Measurements from ENCODE around the gene ANKRD27. TPM values are rescaled to one million over a fixed set of nuclear protein-coding genes. Genes with fewer than 3 reads are reported as not detected.
"Not testable (repeated sequence)": the region's sequence is repeated elsewhere in the genome, so short reads cannot be mapped to it uniquely, and the experiment has no call there.

The ANKRD27 gene
- total RNA-seq, 1 experiment from 2014 or later = 48.1 TPM

DNA sequence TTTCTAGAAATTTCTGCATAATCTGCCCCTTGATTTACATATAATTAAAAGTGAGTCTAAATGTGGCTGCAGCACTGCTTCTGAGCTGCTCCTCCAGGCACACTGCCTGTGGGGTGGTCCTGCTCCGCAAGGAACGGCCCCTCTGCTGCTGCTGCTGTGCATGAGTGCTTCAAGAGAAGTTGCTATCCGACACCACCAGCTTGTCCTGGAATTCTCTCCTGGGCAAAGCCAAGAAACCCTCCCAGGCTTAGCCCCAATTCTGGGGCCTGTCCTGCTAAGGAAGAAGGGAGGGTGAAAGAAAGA lies 101.5 kb downstream of the ANKRD27 start:
- H3K27ac ChIP-seq (ENCODE audit: low read depth, low read length) = no peak overlapping the region
- BruUV-seq (replicated peaks) = no TSS peak
- no peak for DNase-seq (ENCODE audit: low read depth, low spot score)
- H3K9me2 ChIP-seq (ENCODE audit: insufficient read depth) = no peaks in the 10 kb centered on the region
- H3K9ac ChIP-seq (ENCODE audit: low read length) = no peak overlapping the region
- ChIA-PET POLR2A (interaction anchor here (0.7 kb wide), 1 partner anchor 92 kb away, joined by 3 read pairs; no protein-coding TSS in a partner anchor), CTCF (no interaction called here), RAD21 (ENCODE audit: low non-redundant PET in 1 of 2, low total read pairs in 2 of 2, uncharacterized antibody in 2 of 2, unreplicated experiment in 2 of 2) (no interaction called here)
- H2AFZ ChIP-seq (ENCODE audit: low read depth, low read length, poor library complexity, severe bottlenecking) = no peak overlapping the region
- TF ChIP-seq ZFX (IDR thresholded peaks at IDR 0.05) = no peak
- TF ChIP-seq FOSL1 (IDR thresholded peaks at IDR 0.05; ENCODE audit: low read depth) = no peak
- no peak for TF ChIP-seq CBX3 (IDR thresholded peaks at IDR 0.05; ENCODE audit: low read depth)
- no peak for TF ChIP-seq EZH2 (IDR thresholded peaks at IDR 0.05)
- TF ChIP-seq JUND (IDR thresholded peaks at IDR 0.05) = no peak
- TF ChIP-seq YY1 (IDR thresholded peaks at IDR 0.05; ENCODE audit: extremely low read depth, insufficient replicate concordance, low read depth, low read length) = no peak
- no peak for TF ChIP-seq ATF3 (IDR thresholded peaks at IDR 0.05)
- TF ChIP-seq ZNF274 (IDR thresholded peaks at IDR 0.05; ENCODE audit: low read depth, low read length) = no peak
- no peak for TF ChIP-seq ELF1 (IDR thresholded peaks at IDR 0.05; ENCODE audit: borderline replicate concordance, low read depth)
- TF ChIP-seq TCF7L2 (IDR thresholded peaks at IDR 0.05; ENCODE audit: borderline replicate concordance, extremely low read depth, insufficient read depth, insufficient read length) = no peak
- no peak for TF ChIP-seq CEBPB (IDR thresholded peaks at IDR 0.05; ENCODE audit: low read depth)
- no peak for TF ChIP-seq ZBTB33 (IDR thresholded peaks at IDR 0.05; ENCODE audit: extremely low read depth, insufficient replicate concordance, low read length)
- intact Hi-C loops (cut with micrococcal nuclease) = no loop called here
- no peaks in the 10 kb centered on the region for H3K4me1 ChIP-seq (ENCODE audit: control insufficient read depth in 1 of 2, insufficient read depth in 2 of 2, low read length in 2 of 2)
- H3K9me3 ChIP-seq (ENCODE audit: control insufficient read depth in 1 of 2, insufficient read depth in 1 of 2, low read depth in 1 of 2, low read length in 2 of 2) = no peaks in the 10 kb centered on the region
- no peaks in the 10 kb centered on the region for H3K27me3 ChIP-seq (ENCODE audit: insufficient read depth, low read length)
- no peaks in the 10 kb centered on the region for H3K79me2 ChIP-seq (ENCODE audit: insufficient read depth, low read length)
- H3K4me3 ChIP-seq (replicated peaks in 1 of 2; ENCODE audit: low read depth in 1 of 2, low read length in 2 of 2) = no peak overlapping the region
- ATAC-seq = no peak
- no peaks in the 10 kb centered on the region for H4K20me1 ChIP-seq (ENCODE audit: insufficient read depth)
- no peaks in the 10 kb centered on the region for H3K36me3 ChIP-seq (ENCODE audit: control insufficient read depth in 1 of 2, insufficient read depth in 2 of 2, low read length in 2 of 2)
- H3K4me2 ChIP-seq (ENCODE audit: low read length) = no peak overlapping the region

DNA sequence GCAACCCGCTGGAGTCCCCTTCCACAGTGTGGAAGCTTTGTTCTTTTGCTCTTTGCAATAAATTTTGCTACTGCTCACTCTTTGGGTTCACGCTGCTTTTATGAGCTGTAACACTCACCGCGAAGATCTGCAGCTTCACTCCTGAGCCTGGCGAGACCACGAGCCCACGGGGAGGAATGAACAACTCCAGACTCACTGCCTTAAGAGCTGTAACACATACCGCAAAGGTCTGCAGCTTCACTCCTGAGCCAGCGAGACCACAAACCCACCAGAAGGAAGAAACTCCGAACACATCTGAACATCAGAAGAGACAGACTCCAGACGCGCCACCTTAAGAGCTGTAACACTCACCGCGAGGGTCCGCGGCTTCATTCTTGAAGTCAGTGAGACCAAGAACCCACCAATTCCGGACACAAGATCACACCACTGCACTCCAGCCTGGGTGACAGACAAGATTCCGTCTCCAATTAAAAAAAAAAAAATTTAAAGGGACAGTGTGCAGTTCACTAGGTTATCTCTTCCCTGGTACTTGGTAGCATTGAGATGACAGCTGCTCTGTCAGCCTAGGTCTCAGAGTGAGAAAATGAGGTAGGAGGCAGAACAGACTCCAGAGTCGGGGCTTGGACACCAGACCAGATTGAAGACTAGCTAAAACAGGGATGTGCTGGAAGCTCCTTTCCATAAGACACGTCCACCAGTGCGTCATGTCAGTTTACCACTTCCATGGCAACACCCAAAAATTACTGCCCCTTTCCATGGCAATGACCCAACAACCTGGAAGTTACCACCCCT lies 102.1 kb downstream of the ANKRD27 start:
- H4K20me1 ChIP-seq (ENCODE audit: insufficient read depth); H3K9me2 ChIP-seq (ENCODE audit: insufficient read depth); H2AFZ ChIP-seq (ENCODE audit: low read depth, low read length, poor library complexity, severe bottlenecking); H3K4me3 ChIP-seq (replicated peaks in 1 of 2; ENCODE audit: low read depth in 1 of 2, low read length in 2 of 2); H3K4me2 ChIP-seq (ENCODE audit: low read length); intact Hi-C loops (cut with micrococcal nuclease); RAD21 ChIA-PET (ENCODE audit: low non-redundant PET in 1 of 2, low total read pairs in 2 of 2, uncharacterized antibody in 2 of 2, unreplicated experiment in 2 of 2); ATAC-seq; H3K27ac ChIP-seq (ENCODE audit: low read depth, low read length); H3K9me3 ChIP-seq (ENCODE audit: control insufficient read depth in 1 of 2, insufficient read depth in 1 of 2, low read depth in 1 of 2, low read length in 2 of 2); H3K4me1 ChIP-seq (ENCODE audit: control insufficient read depth in 1 of 2, insufficient read depth in 2 of 2, low read length in 2 of 2); DNase-seq (ENCODE audit: low read depth, low spot score); BruUV-seq (replicated peaks); H3K9ac ChIP-seq (ENCODE audit: low read length); H3K79me2 ChIP-seq (ENCODE audit: insufficient read depth, low read length); H3K27me3 ChIP-seq (ENCODE audit: insufficient read depth, low read length); H3K36me3 ChIP-seq (ENCODE audit: control insufficient read depth in 1 of 2, insufficient read depth in 2 of 2, low read length in 2 of 2); CTCF ChIA-PET: not testable (repeated sequence)
- POLR2A ChIA-PET = interaction anchor here (0.7 kb wide), 1 partner anchor 92 kb away, joined by 3 read pairs; no protein-coding TSS in a partner anchor

DNA sequence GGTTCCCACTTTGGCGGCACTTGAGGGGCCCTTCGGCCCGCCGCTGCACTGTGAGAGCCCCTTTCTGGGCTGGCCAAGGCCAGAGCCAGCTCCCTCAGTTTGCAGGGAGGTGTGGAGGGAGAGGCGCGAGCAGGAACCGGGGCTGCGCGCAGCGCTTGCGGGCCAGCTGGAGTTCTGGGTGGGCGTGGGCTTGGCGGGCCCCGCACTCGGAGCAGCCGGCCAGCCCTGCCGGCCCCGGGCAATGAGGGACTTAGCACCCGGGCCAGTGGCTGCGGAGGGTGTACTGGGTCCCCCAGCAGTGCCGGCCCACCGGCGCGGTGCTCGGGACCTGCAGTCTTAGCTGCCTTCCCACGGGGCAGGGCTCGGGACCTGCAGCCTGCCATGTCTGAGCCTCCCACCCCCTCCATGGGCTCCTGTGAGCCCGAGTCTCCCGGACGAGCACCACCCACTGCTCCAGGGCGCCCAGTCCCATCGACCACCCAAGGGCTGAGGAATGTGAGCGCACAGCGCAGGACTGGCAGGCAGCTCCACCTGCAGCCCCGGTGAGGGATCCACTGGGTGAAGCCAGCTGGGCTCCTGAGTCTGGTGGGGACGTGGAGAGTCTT lies 103.4 kb downstream of the ANKRD27 start:
- H3K9me2 ChIP-seq (ENCODE audit: insufficient read depth); H3K4me3 ChIP-seq (replicated peaks in 1 of 2; ENCODE audit: low read depth in 1 of 2, low read length in 2 of 2); H3K4me1 ChIP-seq (ENCODE audit: control insufficient read depth in 1 of 2, insufficient read depth in 2 of 2, low read length in 2 of 2); H4K20me1 ChIP-seq (ENCODE audit: insufficient read depth); BruUV-seq (replicated peaks); H3K9me3 ChIP-seq (ENCODE audit: control insufficient read depth in 1 of 2, insufficient read depth in 1 of 2, low read depth in 1 of 2, low read length in 2 of 2); H3K36me3 ChIP-seq (ENCODE audit: control insufficient read depth in 1 of 2, insufficient read depth in 2 of 2, low read length in 2 of 2); H3K9ac ChIP-seq (ENCODE audit: low read length); H3K27me3 ChIP-seq (ENCODE audit: insufficient read depth, low read length); ATAC-seq; DNase-seq (ENCODE audit: low read depth, low spot score); RAD21 ChIA-PET (ENCODE audit: low non-redundant PET in 1 of 2, low total read pairs in 2 of 2, uncharacterized antibody in 2 of 2, unreplicated experiment in 2 of 2); H3K27ac ChIP-seq (ENCODE audit: low read depth, low read length); CTCF ChIA-PET; H2AFZ ChIP-seq (ENCODE audit: low read depth, low read length, poor library complexity, severe bottlenecking); H3K4me2 ChIP-seq (ENCODE audit: low read length); POLR2A ChIA-PET; H3K79me2 ChIP-seq (ENCODE audit: insufficient read depth, low read length): not testable (repeated sequence)
- intact Hi-C loops (cut with micrococcal nuclease) = loop anchor here (2.0 kb wide), 1 partner anchor 231 kb away; no protein-coding TSS in a partner anchor
